ENCODE data around the gene IRF2BP1.

IRF2BP1 gene

DNA sequence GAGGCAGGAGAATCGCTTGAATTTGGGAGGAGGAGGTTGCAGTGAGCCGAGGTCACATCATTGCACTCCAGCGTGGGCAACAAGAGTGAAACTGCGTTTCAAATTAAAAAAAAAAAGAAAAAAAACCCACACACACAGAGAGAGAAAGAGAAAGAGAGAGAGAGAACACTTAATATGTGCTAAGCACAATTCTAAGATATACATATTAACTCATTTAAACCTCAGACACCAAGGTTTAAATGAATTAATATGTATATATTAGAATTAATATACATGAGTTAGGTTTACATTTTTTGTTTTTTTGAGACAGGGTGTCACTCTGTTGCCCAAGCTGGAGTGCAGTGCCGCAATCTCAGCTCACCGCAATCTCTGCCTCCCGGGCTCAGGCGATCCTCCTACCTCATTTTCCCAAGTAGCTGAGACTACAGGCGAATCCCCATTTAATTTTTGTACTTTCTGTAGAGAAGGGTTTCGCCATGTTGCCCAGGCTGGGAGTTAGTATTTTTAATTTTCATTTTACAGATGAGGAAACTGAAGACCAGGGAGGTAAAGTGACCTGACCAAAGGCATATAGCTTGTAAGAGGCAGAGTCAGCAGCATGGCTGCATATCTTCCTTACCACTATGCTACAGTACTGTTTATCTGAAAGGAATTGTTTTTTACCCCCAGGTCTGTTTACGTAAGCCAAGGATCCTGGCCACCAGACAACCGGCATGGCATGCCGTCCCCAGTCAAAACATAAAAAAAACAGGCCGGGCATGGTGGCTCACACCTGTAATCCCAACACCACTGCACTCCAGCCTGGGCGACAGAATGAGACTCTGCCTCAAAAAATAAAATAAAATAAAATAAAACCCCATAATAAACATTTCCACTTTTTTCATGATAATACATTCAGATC is 25.3 kb downstream of the IRF2BP1 start:
- no peak for DNase-seq

DNA sequence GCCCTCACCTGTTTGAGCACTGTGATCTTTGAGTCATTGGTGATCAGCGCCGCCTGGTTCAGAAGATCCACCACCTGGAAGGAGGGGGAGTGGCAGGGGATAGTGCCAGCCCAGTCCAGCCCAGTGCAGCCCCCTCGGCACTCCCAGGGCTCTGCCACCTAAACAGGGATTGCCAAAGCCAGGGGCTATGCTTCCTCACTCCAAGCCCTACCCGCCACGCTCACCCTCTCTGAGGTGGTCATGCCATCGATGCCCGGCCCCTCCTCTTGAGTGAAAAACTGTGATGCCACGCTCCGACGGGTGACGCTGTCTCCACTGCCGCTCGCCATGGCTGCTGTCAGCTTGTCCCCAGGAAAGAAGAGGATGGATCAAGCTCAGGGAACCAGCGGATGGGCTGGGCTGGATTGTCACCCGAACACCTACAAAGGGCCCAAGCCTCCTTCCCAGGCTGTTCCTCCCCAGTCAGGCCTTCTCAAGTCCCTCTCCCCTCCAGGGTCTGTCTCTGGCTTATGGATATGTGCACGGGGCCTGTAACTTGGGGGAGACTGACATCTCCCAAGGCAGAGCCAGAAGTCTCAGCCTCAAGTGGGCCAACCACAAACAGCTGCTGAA is 31.7 kb downstream of the IRF2BP1 start:
- DNase-seq: no peak

DNA sequence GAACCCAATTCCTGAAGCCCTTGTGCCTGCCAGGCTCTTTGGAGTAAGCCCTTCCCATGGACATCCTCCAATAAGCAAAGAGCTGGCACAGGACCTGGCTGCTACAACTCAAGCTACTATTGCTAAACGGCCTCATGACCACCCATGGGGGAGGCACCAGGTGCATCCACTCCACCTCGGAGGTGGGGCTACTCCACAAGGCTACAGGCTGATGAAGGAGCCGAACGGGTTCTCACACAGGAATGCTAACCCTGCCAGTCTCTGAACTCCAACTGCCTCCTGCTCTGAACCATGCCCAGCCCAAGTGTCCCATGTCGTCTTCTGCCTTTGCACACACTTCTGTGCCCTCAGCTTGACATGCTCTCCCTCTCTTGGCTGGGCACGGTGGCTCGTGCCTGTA is 33.0 kb downstream of the IRF2BP1 start:
- DNase-seq: no peak

DNA sequence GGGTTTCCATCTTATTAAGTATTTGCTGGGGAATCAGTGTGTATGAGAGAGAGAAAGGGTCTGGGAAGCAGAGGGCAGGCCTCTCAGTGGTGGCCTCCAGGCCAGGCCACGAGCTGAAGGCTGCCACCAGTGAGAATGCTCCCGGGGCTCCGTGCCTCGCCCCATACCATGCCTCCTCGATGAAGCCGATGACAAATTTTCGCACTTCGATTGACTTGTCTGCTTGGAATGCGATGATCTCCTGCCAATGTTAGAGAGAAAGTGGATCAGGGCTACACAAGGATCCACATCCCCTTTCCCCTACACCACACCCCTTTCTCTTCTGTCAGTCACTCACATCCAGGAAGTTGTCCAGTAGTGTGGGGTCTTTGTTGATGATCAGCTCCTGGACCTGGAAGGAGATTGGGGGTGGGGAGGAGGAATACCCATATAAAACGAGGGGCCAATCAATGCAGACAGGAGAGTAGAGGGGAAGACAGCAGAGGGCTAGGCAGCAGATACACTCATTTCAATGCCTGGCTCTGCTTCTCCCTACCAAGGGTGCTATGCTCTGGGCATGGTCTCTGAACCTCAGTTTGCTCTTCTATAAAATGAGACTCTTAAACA is 33.7 kb downstream of the IRF2BP1 start:
- no peak for DNase-seq

DNA sequence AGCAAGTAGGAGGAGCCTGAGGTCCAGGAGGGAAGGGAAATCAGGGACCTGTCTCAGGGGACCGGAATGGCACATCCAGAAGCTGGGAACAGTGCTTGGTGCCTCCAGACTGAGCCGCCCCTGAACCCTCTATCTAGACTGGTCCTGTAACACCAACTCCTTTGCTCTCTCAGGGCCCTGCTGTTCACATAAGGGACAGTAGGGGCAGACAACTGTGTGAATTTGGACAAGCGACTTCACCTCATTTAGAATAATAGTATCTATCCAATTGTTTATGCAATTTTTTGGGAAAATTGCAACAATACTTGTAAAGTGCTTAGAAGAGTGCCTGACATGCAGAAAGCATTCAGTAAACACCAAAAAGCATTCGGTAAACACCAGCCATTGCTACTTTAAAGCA is 37.0 kb downstream of the IRF2BP1 start:
- no peak for DNase-seq

DNA sequence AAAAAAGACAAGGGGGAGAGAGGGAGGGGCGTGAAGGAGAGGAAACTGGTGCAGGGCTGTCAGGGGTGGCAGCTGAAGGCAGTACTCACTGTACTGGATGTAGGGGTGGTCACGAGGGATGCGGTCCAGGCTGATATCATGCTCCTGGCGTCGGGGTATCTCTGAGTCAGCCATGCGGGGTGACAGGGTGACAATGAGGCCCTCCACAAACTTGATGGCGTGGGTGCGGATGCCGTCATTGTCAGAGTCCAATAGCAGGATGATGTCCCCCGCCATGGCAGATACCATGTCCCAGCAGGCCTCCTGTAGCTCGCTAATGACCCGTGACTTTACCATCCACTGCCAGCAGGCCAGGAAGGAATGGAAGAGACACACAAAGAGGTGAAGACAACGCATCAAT is 38.3 kb downstream of the IRF2BP1 start:
- DNase-seq: no peak

DNA sequence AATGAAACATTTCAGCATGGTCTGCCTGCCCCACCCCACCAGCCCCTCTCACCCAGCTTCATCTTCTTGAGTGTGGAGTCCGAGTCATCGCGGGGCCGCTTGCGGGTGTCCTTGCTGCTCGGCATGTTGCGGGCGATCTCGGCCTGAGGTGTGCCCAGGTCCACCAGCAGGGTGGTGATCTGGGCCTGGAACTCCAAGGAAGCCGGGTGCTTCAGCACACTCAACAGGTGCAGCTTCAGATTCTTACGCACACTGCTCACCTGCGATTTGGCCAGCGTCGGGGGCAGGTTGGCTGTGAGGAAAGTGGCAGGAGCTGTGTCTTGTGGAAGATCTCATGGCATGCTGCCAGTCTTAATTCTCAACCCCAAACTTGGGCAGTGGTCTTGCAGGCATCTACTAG is 43.7 kb downstream of the IRF2BP1 start:
- no peak for DNase-seq

DNA sequence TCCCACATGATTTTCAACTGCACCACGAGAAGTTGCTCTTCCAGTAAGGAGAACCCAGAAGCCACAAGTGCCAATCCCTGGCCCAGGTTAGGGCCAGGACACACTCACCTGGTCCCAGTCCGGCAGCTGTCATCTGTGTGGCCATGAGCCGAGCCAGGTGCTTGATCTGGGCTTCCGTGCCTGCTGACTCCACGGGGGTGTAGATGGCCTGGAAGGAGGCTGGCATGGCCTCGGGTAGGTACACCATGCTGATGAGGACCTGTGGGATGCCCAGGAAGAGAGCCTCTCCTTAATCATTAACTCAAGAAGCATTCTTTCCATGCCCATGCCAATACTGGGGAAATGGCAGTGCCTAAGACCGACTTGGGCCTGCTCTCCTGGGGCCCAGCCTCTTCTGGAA is 51.0 kb downstream of the IRF2BP1 start:
- no peak for DNase-seq

Data from NCI-H187 (cell line).